Lower lobe of right lung (tissue), 2 donors: Measurements from ENCODE around the gene PCDHGB4. TPM values are rescaled to one million over a fixed set of nuclear protein-coding genes. Genes with fewer than 3 reads are reported as not detected.
A peak's percentile ranks its signal among the peaks of the same experiment; 100 is the strongest.
"Not testable (repeated sequence)": the region's sequence is repeated elsewhere in the genome, so short reads cannot be mapped to it uniquely, and the experiment has no call there.

Experiments
- ATAC-seq, 2 donors: fragments of 200-7000 bp; cut with Tn5 transposase; one replicate each; pipeline ENCODE4 v1.9.1; 2020 to 2022; ENCODE audit warnings: mild to moderate bottlenecking in 2 of 2, moderate library complexity in 2 of 2
- DNase-seq: peaks from one replicate; pipeline ENCODE4 v3.0.0-alpha.2; 2020
- H3K27ac ChIP-seq: fragments of 200-600 bp; one replicate; pipeline ENCODE4 v1.8.0; 2022
- H3K27me3 ChIP-seq: fragments of 200-600 bp; one replicate; pipeline ENCODE4 v1.8.0; 2022; ENCODE audit warnings: low read depth
- H3K36me3 ChIP-seq: fragments of 200-600 bp; one replicate; pipeline ENCODE4 v1.8.0; 2022; ENCODE audit warnings: mild to moderate bottlenecking
- H3K4me1 ChIP-seq: fragments of 200-600 bp; one replicate; pipeline ENCODE4 v1.8.0; 2022
- H3K4me3 ChIP-seq: fragments of 200-600 bp; one replicate; pipeline ENCODE4 v1.8.0; 2022; ENCODE audit warnings: mild to moderate bottlenecking
- H3K9me3 ChIP-seq: fragments of 200-600 bp; one replicate; pipeline ENCODE4 v1.8.0; 2022
- CTCF ChIP-seq: fragments of 200-600 bp; IDR thresholded peaks from one replicate; pipeline ENCODE4 v1.8.0; 2022; ENCODE audit warnings: antibody characterized with exemption, mild to moderate bottlenecking
- intact Hi-C: fragments of 100-400 bp; cut with DNase I; formaldehyde crosslinking; loops from one replicate; pipeline ENCODE4 v1.11.0; 2022
- total RNA-seq: library from RNA; stranded (reverse); fragmentation: NEBNext Ultra II Directional; extraction: Animal tissue kit (Norgen Biotek cat#: 25700); gene quantifications from one replicate; pipeline ENCODE4 v1.2.1, GENCODE V29; 2021
- donor health status: DM: no; HTN: yes; CAD: no; lungs with severe emphysema.

PCDHGB4 gene
- total RNA-seq, 1 donor from 2014 or later: 5.3 TPM

DNA sequence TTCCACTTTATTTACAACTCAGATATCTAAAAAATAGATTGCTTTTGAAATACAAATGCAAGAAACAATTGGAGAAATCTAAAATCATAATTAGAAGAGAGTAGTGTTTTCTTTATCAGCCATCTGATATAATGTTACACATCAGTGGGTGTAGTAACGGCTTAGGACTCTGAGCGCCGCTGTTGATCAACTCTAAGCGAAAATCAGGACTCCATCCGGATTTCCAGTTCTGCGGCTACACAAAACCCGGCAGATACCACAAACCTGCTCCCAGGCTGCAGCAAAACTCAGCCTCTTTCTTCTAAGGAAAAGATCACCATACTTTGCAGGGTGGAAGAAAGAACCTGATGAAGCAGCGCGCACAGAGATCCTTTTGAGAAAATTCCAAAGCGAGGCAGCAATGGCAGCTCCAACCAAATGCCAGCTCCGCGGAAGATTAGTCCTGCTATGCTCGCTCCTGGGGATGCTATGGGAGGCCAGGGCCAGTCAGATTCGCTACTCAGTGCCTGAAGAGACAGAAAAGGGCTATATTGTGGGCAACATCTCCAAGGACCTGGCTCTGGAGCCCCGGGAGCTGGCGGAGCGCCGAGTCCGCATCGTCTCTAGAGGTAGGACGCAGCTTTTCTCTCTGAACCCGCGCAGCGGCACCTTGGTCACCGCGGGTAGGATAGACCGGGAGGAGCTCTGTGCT is 15.2 kb downstream of the PCDHGB4 start, which contains the start of gene PCDHGA9:
Gene PCDHGA9, plus strand, starts transcription at position 226 of the 691 bp plus-strand sequence. Its CDS starts 175 bp downstream, at position 401.
- Histone ChIP-seq H3K36me3 (no peaks in the 10 kb centered on the region), H3K27me3 (peaks cover 20% of the 10 kb centered on the region), H3K4me3 (peak within 1 kb of the TSS; percentile 32), H3K9me3 (peaks cover 49% of the 10 kb centered on the region), H3K4me1 (no peaks in the 10 kb centered on the region), H3K27ac (no peak within 1 kb of the TSS)
- ATAC-seq (peak in 1 of 2 donors; percentile 47), DNase-seq (no peak)
- intact Hi-C loops: no loop called here
- peak; percentile 33 for TF ChIP-seq CTCF

DNA sequence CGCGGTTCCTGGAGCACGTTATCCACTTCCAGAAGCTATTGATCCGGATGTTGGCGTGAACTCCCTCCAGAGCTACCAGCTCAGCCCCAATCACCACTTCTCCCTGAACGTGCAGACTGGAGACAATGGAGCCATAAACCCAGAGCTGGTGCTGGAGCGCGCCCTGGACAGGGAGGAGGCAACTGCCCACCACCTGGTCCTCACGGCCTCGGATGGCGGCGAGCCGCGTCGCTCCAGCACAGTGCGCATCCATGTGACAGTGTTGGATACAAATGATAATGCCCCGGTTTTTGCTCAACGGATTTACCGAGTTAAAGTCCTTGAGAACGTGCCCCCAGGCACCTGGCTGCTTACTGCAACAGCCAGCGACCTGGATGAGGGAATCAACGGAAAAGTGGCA is 15.9 kb downstream of the PCDHGB4 start:
- Histone ChIP-seq H3K9me3 (peaks cover 54% of the 10 kb centered on the region), H3K27ac (no peak overlapping the region), H3K4me3 (peak overlapping the region; percentile 32), H3K27me3 (peaks cover 20% of the 10 kb centered on the region), H3K4me1 (no peaks in the 10 kb centered on the region), H3K36me3 (no peaks in the 10 kb centered on the region)
- DNase-seq (no peak), ATAC-seq (no peak)
- intact Hi-C loops: no loop called here
- TF ChIP-seq CTCF: no peak

DNA sequence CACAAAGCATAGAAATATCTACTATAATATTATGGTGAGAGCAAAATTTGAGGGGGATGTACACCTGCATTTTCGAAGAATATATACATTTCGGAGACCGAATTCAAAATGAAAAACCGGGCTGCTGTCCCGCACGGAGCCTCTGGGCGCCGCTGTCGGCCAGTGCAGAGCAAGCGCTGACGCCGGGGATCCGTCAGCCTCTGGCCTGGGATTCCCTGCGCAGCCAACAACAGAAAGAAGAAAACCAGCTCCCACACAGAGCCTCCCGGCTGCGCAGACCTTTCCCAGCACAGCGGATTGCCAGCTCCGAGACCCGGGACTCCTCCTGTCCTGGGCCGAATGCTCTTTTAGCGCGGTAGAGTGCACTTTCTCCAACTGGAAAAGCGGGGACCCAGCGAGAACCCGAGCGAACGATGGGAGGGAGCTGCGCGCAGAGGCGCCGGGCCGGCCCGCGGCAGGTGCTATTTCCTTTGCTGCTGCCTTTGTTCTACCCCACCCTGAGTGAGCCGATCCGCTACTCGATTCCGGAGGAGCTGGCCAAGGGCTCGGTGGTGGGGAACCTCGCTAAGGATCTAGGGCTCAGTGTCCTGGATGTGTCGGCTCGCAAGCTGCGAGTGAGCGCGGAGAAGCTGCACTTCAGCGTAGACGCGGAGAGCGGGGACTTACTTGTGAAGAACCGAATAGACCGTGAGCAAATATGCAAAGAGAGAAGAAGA is 20.4 kb downstream of the PCDHGB4 start, which contains the start of gene PCDHGB6:
Gene PCDHGB6, plus strand, starts transcription at position 232 of the 716 bp plus-strand sequence. Its CDS starts 182 bp downstream, at position 414.
- ATAC-seq (peak; percentile 84 to 90), DNase-seq (peak; percentile 76)
- intact Hi-C loops, H3K36me3 ChIP-seq, H3K27ac ChIP-seq, H3K4me1 ChIP-seq: not testable (repeated sequence)
- TF ChIP-seq CTCF: peak; percentile 59
- peak within 1 kb of the TSS; percentile 44 for H3K4me3 ChIP-seq
- H3K27me3 ChIP-seq: peaks cover 16% of the 10 kb centered on the region
- peaks cover 65% of the 10 kb centered on the region for H3K9me3 ChIP-seq

DNA sequence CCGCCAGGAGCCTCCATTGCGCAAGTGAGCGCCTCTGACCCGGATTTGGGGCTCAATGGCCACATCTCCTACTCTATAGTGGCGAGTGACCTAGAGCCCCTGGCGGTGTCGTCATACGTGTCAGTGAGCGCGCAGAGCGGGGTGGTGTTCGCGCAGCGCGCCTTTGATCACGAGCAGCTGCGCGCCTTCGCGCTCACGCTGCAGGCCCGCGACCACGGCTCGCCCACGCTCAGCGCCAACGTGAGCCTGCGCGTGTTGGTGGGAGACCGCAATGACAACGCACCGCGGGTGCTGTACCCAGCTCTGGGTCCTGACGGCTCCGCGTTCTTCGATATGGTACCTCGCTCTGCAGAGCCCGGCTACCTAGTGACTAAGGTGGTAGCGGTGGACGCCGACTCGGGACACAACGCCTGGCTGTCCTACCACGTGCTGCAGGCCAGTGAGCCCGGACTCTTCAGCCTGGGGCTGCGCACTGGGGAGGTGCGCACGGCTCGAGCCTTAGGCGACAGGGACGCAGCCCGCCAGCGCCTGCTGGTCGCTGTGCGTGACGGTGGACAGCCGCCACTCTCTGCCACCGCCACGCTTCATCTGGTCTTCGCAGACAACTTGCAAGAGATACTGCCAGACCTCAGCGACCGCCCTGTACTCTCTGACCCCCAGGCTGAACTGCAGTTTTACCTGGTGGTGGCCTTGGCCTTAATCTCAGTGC is 22.3 kb downstream of the PCDHGB4 start:
- Histone ChIP-seq H3K4me1 (peaks cover 3% of the 10 kb centered on the region), H3K27me3 (peaks cover 15% of the 10 kb centered on the region), H3K4me3 (no peak overlapping the region), H3K36me3 (no peaks in the 10 kb centered on the region), H3K27ac (no peak overlapping the region), H3K9me3 (peaks cover 72% of the 10 kb centered on the region)
- ATAC-seq (no peak), DNase-seq (no peak)
- no peak for TF ChIP-seq CTCF
- intact Hi-C loops: no loop called here

DNA sequence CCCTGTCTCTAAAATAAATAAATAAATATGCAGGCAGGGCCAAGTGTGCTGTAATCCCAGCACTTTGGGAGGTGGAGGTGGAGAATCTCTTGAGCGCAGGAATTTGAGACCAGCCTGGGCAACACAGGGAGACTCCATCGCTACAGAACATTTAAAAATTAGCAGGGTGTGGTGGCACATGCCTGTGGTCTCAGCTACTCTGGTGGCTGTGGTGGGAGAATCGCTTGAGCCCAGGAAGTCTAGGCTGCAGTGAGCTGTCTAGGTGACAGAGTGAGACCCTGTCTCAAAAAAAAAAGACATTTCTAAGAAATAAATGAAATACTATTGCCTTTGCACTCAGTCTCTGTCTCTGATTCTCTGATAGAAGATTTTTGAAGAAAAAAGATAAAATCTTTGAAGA is 24.1 kb downstream of the PCDHGB4 start:
- Histone ChIP-seq H3K36me3 (no peaks in the 10 kb centered on the region), H3K27me3 (peaks cover 16% of the 10 kb centered on the region), H3K27ac (no peak overlapping the region), H3K9me3 (peaks cover 85% of the 10 kb centered on the region), H3K4me3 (no peak overlapping the region), H3K4me1 (peaks cover 3% of the 10 kb centered on the region)
- no peak for TF ChIP-seq CTCF
- DNase-seq (no peak), ATAC-seq (no peak)
- intact Hi-C loops: no loop called here
